Inferior parietal cortex (tissue), 1 donor: ENCODE measurements around the gene SETDB2.

ENCODE experiments used
- DNase-seq: peaks from one replicate; pipeline ENCODE4 v3.0.0-alpha.2; 2016; ENCODE audit errors: extremely low spot score

Gene SETDB2

GRCh38 chr13:49428041-49428763, 15.9 kb upstream of the SETDB2 start:
- DNase-seq, result no peak

GRCh38 chr13:49429121-49429520, 15.0 kb upstream of the SETDB2 start:
- no peak for DNase-seq

- no peak for DNase-seq
Measured at GRCh38 chr13:49435992-49436391, 8.1 kb upstream of the SETDB2 start.

GRCh38 chr13:49436890-49437289, 7.2 kb upstream of the SETDB2 start:
- DNase-seq, result peak; percentile 39

- no peak for DNase-seq
Measured at GRCh38 chr13:49437705-49438104, 6.4 kb upstream of the SETDB2 start.

GRCh38 chr13:49439609-49440008, 4.5 kb upstream of the SETDB2 start:
- no peak for DNase-seq

- no peak for DNase-seq
Measured at GRCh38 chr13:49441312-49441711, 2.8 kb upstream of the SETDB2 start.

GRCh38 chr13:49441846-49442245, 2.2 kb upstream of the SETDB2 start:
- DNase-seq, result no peak

- DNase-seq, result peak; percentile 66
Measured at GRCh38 chr13:49443357-49443703, 744 bp upstream of the SETDB2 start.

GRCh38 chr13:49444524-49445395, 686 bp downstream of the SETDB2 start:
- DNase-seq, result peak; percentile 58

GRCh38 chr13:49446473-49446872, 2.4 kb downstream of the SETDB2 start:
- DNase-seq, result no peak

GRCh38 chr13:49448753-49449152, 4.7 kb downstream of the SETDB2 start:
- no peak for DNase-seq

- no peak for DNase-seq
Measured at GRCh38 chr13:49450105-49450819, 6.2 kb downstream of the SETDB2 start.

- no peak for DNase-seq
Measured at GRCh38 chr13:49452725-49453457, 8.8 kb downstream of the SETDB2 start.

GRCh38 chr13:49453465-49453864, 9.4 kb downstream of the SETDB2 start:
- no peak for DNase-seq

- no peak for DNase-seq
Measured at GRCh38 chr13:49454388-49455006, 10.4 kb downstream of the SETDB2 start.

- DNase-seq, result no peak
Measured at GRCh38 chr13:49455007-49455398, 10.9 kb downstream of the SETDB2 start.

GRCh38 chr13:49456156-49456555, 12.1 kb downstream of the SETDB2 start:
- DNase-seq, result no peak

- no peak for DNase-seq
Measured at GRCh38 chr13:49457221-49457620, 13.1 kb downstream of the SETDB2 start.

GRCh38 chr13:49459580-49459979, 15.5 kb downstream of the SETDB2 start:
- no peak for DNase-seq

GRCh38 chr13:49464085-49464484, 20.0 kb downstream of the SETDB2 start:
- DNase-seq, result no peak
